M059J (cell line): ENCODE measurements around the gene B3GALT6. TPM values are rescaled to one million over a fixed set of nuclear protein-coding genes. Genes with fewer than 3 reads are reported as not detected.

Experiments
- DNase-seq: peaks from one replicate; pipeline ENCODE4 v3.0.0-alpha.2; 2012; ENCODE audit warnings: low read depth
- total RNA-seq: library from RNA; depleted of rRNA; stranded (reverse); fragments of >200 nt; shearing (Covaris generic); gene quantifications from 2 replicates; pipeline ENCODE4 v1.2.3, GENCODE V29; 2014

The B3GALT6 gene
- total RNA-seq, 1 experiment from 2014 or later = 30.1 TPM

DNA sequence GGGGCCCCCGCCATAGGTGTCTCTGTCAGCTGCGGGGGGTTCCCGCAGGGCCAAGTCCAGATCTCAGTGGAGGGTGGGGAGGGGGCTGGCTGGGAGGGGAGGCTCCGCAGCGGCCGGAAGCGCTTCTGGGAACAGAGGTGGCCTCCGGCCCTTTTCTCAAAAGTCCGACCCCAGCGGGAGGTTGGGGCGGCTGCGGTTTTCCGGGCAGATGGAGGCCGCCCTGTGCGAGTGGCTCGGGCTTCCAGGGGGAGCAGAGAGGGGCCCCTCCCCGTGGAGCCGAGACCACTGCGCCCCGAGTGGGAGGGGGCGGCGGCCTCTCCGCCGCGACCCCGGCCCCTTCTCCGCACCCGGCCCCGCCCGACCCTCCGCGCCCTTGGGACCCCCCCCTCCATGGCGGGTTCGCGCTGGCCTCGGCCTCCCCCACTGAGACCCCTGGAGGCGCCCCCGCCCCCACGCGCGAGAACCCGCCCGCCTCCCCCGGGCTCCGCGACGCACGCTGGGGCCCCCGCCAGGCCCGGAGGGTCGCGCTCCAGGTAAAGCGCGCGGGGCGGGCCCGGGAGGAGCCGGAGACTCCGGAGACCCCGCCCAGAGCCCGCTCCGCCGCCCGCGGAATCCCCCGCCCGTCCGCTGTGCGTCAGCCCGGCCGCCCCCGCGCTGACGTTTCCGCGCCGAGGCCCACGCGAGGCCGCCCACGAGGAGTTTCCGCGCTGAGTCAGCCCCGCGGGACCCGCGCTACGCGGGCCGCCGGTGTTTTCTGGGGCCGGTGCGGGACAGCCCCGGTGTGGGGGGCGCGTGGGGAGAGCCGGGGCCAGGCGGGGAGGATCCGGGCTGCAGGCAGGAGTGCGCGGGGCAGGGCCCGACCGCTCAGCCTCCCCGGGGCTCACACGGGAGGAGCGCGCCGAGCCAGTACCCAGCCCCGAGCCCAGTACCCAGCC, 30.9 kb upstream of the B3GALT6 start:
- DNase-seq = peak; percentile 27

DNA sequence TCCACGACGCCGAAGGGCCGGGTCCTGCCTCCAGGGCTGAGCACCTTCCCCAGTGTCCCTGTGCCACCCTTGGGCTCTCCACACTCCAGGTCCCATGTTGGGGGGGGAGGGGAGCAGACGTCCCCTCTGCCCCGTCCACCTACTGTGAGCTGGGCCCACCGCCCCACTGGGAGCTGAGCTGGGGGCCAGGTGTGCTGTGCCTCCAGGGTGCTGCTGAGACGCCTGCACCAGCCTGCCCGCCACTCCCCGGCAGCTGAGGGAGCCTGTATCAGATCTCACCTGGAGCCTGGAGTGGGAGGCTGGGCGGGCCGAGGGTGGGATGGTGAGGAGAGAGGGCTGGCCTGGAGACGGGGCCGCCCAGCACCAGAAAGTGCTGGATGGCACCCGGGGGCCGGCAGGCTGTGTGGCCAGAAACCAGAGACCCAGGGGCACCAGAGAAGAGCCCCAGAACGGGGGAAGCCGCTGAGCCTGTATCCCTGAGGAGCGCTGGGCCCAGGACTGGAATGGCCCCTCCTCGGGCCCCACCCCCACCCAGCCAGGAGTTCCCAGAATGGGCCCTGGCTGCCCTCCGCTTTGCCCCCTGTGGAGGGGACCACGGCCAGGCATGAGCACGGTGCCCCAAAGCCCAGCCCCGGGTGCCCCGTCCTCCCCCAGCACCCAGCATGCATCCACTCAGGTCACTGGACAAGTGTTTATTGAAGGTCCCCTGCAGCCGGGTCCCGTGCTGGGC, 29.0 kb upstream of the B3GALT6 start:
- DNase-seq = no peak

GRCh38 chr1:1203561-1204424, 28.2 kb upstream of the B3GALT6 start:
- no peak for DNase-seq

GRCh38 chr1:1204425-1204920, 27.6 kb upstream of the B3GALT6 start:
- DNase-seq = no peak

DNA sequence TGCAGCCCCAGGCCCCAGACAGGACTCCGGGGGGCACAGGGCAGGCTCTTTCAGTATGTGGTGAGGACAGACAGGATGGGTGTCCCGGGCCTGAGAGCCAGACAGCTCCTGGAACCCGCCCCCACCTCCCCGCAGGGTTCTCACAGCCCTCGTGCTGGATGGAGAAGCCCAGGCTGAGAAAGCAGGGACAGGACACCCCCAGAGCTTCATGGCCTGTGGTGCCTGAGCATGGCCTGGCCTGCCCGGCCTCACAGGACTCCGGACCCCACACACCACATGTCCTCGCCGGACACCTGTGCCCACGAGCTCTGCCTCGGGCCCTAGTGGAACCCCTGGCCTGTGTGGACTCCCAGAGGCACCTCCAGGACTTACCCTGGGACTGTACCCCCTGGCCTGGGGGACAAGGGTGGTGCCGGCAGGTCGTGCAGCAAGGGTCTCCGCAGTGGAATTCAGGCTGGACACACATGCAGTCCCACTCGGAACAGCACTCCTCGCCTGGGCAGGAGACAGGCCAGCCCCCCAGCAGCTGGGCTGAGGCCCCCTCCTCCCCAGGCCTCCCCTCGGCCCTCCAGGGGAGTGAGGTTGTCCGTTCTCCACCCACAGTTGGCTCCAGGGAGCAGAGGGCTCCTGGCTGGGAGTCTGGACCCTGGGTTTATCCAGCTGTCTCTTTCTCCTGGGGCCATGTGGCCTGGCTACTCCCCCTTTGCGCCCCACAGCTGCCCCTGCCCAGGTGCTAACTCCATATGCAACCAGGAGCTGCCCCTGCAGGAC, 26.9 kb upstream of the B3GALT6 start:
- no peak for DNase-seq

GRCh38 chr1:1205769-1206375, 26.2 kb upstream of the B3GALT6 start:
- DNase-seq = no peak

GRCh38 chr1:1206376-1206965, 25.6 kb upstream of the B3GALT6 start, which contains the start of gene TNFRSF18:
Gene TNFRSF18 (minus strand): TSS chr1:1206592. CDS start chr1:1206571, 21 bp downstream.
- DNase-seq = no peak

- DNase-seq = no peak
Observed at GRCh38 chr1:1206966-1207531, 25.0 kb upstream of the B3GALT6 start.

DNA sequence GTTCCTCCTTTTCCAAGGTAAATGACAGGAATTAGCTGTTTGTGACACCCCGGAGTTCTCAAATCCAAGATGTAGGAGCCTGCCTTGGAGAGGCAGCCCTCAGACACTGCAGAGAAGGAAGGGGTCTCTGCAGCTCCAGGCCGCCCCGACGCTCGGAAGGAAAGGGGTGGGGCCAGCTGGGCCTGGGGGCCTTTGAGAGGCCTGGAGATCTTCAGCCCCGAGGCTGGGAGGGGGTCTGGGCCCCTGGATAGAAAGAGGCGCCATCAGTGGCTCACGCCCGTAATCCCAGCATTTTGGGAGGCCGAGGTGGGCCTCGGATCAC, 24.5 kb upstream of the B3GALT6 start:
- DNase-seq = no peak

DNA sequence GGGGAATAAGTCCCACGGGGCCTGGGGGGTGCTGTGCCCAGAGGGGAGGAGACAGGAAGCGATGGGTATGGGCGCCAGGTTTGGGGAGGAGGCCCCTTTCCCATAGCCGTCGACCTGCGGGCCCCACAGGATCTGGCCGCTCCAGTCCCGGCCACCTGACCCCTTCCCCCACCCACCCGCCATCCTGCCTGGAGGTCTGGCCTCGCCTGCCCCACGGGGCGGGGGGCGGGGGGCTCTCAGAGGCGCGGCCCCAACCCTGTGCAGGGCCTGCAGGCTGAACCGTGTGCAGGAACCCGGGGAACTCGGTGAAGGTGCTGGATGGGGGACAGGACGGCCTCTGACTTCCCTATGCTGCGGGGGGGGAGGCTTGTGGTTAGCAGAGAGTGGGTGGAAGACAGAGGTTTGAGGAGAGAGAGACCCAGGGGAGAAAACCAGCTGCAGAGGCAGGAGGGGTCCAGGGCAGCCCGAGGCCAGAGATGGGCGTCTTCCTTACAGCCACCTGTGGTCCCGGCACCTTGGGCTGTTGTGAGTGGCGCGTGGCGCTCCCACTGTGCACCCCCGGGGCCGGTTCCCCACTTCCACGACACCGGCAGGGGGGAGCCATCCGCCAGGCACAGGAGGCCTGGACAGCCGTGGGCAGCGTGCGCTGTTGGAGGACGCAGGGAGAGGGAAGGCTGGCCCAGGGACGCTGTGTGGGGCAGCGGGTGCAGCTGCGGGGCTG, 23.2 kb upstream of the B3GALT6 start:
- DNase-seq = peak; percentile 44

DNA sequence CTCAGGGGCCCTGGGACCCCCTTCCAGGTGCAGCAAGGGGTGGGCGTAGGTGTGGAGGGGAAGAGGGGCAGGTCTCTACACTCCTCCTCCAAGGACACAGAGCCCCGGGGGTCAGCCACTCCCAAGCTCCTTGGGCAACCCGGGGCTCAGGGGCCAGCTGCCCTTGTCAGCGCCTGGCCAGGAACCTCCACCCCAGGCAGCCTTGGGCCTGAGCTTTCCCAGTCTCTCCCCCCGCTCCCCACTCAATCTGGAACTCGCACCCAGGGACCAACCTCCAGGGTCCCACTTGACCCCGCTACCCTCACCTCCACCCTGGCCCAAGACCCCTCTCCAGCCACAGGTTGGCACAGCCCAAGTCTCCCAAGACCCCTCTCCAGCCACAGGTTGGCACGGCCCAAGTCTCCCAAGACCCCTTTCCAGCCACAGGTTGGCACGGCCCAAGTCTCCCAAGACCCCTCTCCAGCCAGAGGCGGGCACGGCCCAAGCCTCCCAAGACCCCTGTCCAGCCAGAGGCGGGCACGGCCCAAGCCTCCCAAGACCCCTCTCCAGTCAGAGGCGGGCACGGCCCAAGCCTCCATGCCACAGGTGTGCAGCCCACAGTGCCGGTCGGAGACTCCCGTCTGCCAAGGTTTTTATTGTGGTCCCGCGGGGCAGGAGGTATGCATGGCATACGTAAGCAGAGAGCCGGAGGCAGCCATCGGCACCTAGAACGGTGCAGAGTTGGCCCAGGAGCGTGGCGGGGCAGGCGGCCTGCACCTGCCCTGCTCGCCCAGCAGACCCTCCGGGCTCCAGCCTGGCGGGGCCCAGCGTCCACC, 21.1 kb upstream of the B3GALT6 start:
- no peak for DNase-seq

DNA sequence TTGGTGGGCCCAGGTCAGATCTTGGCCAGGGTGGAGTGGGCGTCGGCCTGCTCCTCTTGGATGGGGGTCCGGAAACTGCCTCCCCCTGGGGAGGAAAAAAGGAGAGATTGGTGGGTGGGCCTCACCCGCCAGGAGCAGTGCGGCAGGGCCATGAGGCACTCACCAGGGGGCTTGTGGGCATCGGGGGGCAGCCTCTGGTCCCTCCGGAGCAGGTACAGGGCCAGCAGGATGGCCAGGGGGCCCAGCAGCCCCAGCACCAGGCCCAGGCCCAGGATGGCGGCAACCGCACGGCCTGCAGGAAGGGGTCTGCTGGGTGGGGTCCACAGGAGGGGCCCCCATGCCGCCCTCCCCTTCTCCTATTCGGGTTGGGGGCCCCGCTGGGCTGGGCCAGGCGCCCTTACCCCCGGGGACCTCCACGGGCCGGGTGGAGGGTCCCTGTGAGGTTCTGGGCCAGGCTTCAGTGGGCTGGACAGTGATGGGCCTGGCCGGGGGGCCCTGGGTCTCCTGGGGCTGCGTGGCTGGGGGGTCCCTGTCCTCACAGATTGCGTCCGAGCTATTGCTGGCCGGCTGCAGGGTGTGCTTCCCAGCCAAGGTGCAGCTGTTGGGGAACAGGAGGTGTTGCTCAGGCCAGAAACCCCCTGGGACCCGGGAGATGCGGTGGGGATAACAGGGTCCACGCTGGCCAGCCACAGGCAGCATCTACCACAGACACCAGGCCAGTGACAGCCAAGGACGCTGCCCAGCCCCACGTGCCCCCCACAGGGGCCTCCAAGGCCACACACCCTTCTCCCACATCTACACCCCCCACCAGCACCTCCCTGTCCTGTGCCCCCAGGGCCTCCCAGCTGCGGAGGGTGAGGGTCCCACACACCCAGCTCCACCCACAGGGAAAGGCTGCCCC, 20.2 kb upstream of the B3GALT6 start:
- no peak for DNase-seq

DNA sequence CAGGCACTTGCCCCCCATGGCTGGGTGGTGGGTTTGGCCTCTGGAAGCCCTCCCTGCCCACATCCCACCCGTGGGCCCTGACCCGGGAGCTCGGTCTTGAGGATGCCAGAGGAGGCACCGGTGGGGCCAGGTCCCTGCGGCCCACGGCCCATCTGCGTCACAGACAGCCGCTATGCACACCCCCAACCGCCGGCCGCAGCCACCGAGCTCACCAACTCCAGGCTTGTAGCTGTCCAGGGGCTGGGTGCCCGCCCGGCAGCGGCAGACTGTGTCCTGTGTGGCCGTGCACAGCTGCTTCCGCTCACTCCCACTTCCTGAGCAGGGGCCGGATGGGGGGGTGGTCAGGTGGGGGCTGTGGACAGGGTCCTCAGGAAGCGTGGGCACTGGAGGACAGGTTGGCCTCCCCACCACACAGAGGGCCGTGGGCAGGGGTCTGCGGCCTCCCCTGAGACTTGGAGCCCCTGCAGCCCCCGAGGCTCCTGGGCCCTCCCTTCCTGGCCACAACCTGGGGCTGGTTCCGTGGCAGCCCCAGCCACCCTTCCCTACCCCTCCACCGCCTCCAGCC, 19.2 kb upstream of the B3GALT6 start:
- no peak for DNase-seq

DNA sequence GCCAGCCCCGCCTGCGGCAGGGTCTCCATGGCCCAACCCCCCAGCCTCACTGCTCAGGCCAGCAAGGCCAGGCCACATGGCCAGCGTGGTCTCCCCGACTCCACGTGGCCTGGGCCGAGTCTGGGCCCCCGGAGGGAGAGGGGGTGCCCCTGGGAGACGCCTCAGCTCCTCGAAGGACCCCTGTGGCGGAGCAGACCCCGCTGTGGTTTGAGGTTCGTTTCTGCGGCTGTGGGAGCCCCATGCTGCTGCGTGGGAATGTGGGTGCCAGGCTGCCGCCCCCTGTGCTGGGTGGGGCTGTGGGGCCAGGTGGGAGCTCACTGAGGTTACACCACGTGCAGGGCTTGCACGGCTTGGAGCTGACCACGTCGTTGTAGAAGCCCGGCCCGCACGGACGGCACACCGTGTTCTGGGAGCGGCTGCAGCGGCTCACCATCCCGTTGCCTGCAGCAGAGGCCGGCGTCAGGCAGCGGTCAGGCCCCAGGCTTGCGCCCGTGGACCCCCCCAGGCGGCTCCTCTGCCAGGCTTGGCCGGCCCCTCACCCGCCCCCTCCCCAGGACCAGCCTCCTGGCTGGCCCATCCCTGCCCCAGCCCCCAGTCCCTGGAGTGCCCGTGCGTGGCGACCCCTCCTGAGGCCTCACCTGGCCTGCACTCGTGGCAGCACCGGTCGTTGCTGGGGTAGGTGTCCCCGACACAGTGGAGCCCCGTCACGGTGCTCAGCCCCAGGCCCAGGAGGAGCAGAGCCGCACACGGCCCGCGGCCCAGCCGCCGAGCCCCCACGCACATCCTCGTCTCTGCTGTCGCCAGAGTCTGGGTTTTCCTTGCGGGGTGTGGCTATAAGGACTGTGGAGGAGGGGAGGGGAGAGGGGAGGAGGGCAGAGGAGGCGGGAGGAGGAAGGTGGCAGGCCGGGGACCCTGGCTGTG, 18.4 kb upstream of the B3GALT6 start, which contains the start of gene TNFRSF4:
Gene TNFRSF4 (minus strand): TSS at position 809 of the 921 bp plus-strand sequence. CDS start 26 bp downstream, at position 783.
- no peak for DNase-seq

- DNase-seq = no peak
Observed at GRCh38 chr1:1215080-1215676, 16.9 kb upstream of the B3GALT6 start.
